ENCODE measurements around the gene AUTS2. TPM values are rescaled to one million over a fixed set of nuclear protein-coding genes. Genes with fewer than 3 reads are reported as not detected.

Gene AUTS2
- total and polyA plus RNA-seq, 4 donors, result 4.9 to 24.4 (median 7.0) TPM

GRCh38 chr7:69823151-69823744 lies 225.0 kb downstream of the AUTS2 start:
- DNase-seq (ENCODE audit: low spot score), result no peak
- Histone ChIP-seq H3K9me3 (ENCODE audit: control insufficient read depth in 4 of 4, low read length in 3 of 4) (no peaks in the 10 kb centered on the region), H3K4me3 (ENCODE audit: low read depth in 1 of 3, low read length in 3 of 3) (no peak overlapping the region), H3K27me3 (ENCODE audit: control insufficient read depth in 4 of 4, insufficient read depth in 4 of 4, low read length in 3 of 4) (no peaks in the 10 kb centered on the region), H3K36me3 (ENCODE audit: control insufficient read depth in 4 of 4, insufficient read depth in 3 of 4, low read depth in 1 of 4, low read length in 3 of 4) (no peaks in the 10 kb centered on the region), H3K27ac (ENCODE audit: low read depth in 1 of 2, low read length in 2 of 2) (no peak overlapping the region), H3K4me1 (ENCODE audit: control insufficient read depth in 4 of 4, insufficient read depth in 4 of 4, low read length in 3 of 4) (no peaks in the 10 kb centered on the region), H3K9ac (ENCODE audit: low read depth in 1 of 2, low read length in 2 of 2) (no peak overlapping the region)
- WGBS, result 88% methylated on average over 6 of the region's 6 CpGs
- TF ChIP-seq RAD21 (IDR thresholded peaks at IDR 0.05) (no peak), FOXA2 (IDR thresholded peaks at IDR 0.05) (no peak), GABPA (IDR thresholded peaks at IDR 0.05 in 1 of 2, conservative IDR thresholded peaks at IDR 0.05 in 1 of 2) (no peak), ZBTB33 (IDR thresholded peaks at IDR 0.05) (no peak)

DNA sequence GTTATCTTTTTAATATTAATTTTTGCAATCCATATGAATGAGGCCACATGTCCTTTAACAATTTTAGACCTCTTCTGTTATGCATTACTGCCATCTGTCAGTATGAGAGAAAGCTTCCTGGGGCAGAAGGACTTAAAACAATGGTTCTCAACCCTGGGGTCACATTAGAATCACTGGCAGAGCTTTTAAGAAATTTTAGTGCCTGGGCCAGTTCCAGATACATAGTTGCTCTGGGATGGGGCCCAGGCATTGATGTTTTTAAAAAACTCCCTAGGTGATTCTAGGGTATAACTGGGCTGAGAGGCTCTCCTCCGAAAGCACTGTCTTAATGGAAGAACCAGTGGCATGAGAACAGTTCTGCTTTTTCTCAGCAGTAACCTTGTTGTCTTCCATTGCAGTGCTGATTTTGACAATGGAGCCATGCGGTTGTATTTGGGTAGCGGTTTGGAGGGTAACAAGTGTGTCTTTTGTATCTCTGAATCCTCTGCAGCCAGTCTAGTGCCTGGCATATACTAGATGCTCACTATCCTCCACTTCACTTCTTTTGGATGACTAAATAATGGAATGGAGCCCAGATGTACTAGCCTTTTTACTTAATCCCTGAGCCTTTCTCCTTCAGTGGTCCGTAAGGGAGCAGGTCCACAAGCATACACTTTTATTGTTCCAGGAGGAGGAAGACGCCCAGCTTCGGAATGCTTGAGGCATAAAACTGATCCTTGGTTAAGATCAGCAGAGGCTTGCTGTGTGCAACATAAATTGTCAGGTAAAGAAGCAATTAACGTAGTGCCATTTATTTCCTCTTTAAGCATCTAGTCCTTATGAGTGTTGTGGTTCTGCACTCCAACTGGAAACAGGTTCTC lies 227.1 kb downstream of the AUTS2 start:
- 93% methylated on average over 7 of the region's 7 CpGs for WGBS
- no peak overlapping the region for H3K9ac ChIP-seq (ENCODE audit: low read depth in 1 of 2, low read length in 2 of 2)
- H3K4me3 ChIP-seq (ENCODE audit: low read depth in 1 of 3, low read length in 3 of 3), result no peak overlapping the region
- no peak overlapping the region for H3K27ac ChIP-seq (ENCODE audit: low read depth in 1 of 2, low read length in 2 of 2)
- no peaks in the 10 kb centered on the region for H3K27me3 ChIP-seq (ENCODE audit: control insufficient read depth in 4 of 4, insufficient read depth in 4 of 4, low read length in 3 of 4)
- H3K9me3 ChIP-seq (ENCODE audit: control insufficient read depth in 4 of 4, low read length in 3 of 4), result peaks cover 0 to 3% (median 0%) of the 10 kb centered on the region in 4 donors
- TF ChIP-seq RAD21 (IDR thresholded peaks at IDR 0.05), result peak in 1 of 2 donors; percentile 17
- TF ChIP-seq, protein P1, sequence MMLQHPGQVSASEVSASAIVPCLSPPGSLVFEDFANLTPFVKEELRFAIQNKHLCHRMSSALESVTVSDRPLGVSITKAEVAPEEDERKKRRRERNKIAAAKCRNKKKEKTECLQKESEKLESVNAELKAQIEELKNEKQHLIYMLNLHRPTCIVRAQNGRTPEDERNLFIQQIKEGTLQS (IDR thresholded peaks at IDR 0.05), result no peak
- no peaks in the 10 kb centered on the region for H3K4me1 ChIP-seq (ENCODE audit: control insufficient read depth in 4 of 4, insufficient read depth in 4 of 4, low read length in 3 of 4)
- no peaks in the 10 kb centered on the region for H3K36me3 ChIP-seq (ENCODE audit: control insufficient read depth in 4 of 4, insufficient read depth in 3 of 4, low read depth in 1 of 4, low read length in 3 of 4)
- no peak for DNase-seq (ENCODE audit: low spot score)

DNA sequence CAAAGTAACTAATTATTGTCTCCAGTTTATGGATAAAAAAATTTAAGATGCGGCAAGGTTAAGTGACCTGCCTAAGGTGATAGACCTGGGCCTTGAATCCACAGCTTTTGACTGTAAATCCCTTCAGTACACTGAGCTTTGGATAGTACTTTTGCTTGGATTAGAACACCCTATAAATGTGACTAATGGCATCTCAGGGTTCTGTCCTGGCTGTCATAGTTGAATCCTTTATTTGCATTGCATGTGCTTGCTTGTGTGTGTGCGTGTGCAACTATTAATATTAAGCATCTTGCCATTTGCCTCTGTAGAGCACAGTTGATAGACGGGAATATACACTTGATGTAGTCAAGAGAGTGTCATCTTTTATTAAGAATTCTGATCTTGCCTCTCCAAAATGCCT lies 228.0 kb downstream of the AUTS2 start:
- no peak overlapping the region for H3K4me3 ChIP-seq (ENCODE audit: low read depth in 1 of 3, low read length in 3 of 3)
- H3K9me3 ChIP-seq (ENCODE audit: control insufficient read depth in 4 of 4, low read length in 3 of 4), result peaks cover 0 to 3% (median 0%) of the 10 kb centered on the region in 4 donors
- TF ChIP-seq GABPA (IDR thresholded peaks at IDR 0.05 in 1 of 2, conservative IDR thresholded peaks at IDR 0.05 in 1 of 2) (no peak), FOXA2 (IDR thresholded peaks at IDR 0.05) (no peak)
- no peak overlapping the region for H3K9ac ChIP-seq (ENCODE audit: low read depth in 1 of 2, low read length in 2 of 2)
- H3K27ac ChIP-seq (ENCODE audit: low read depth in 1 of 2, low read length in 2 of 2), result no peak overlapping the region
- no peak for DNase-seq (ENCODE audit: low spot score)
- H3K36me3 ChIP-seq (ENCODE audit: control insufficient read depth in 4 of 4, insufficient read depth in 3 of 4, low read depth in 1 of 4, low read length in 3 of 4), result no peaks in the 10 kb centered on the region
- no peaks in the 10 kb centered on the region for H3K27me3 ChIP-seq (ENCODE audit: control insufficient read depth in 4 of 4, insufficient read depth in 4 of 4, low read length in 3 of 4)
- 97% methylated on average over 3 of the region's 3 CpGs for whole genome bisulfite sequencing
- H3K4me1 ChIP-seq (ENCODE audit: control insufficient read depth in 4 of 4, insufficient read depth in 4 of 4, low read length in 3 of 4), result no peaks in the 10 kb centered on the region

GRCh38 chr7:69827140-69827539 lies 228.9 kb downstream of the AUTS2 start:
- H3K36me3 ChIP-seq (ENCODE audit: control insufficient read depth in 4 of 4, insufficient read depth in 3 of 4, low read depth in 1 of 4, low read length in 3 of 4), result no peaks in the 10 kb centered on the region
- peaks cover 0 to 3% (median 0%) of the 10 kb centered on the region in 4 donors for H3K9me3 ChIP-seq (ENCODE audit: control insufficient read depth in 4 of 4, low read length in 3 of 4)
- WGBS, result 95% methylated on average over 4 of the region's 4 CpGs
- no peak overlapping the region for H3K9ac ChIP-seq (ENCODE audit: low read depth in 1 of 2, low read length in 2 of 2)
- no peak for DNase-seq (ENCODE audit: low spot score)
- H3K4me3 ChIP-seq (ENCODE audit: low read depth in 1 of 3, low read length in 3 of 3), result no peak overlapping the region
- no peak overlapping the region for H3K27ac ChIP-seq (ENCODE audit: low read depth in 1 of 2, low read length in 2 of 2)
- no peaks in the 10 kb centered on the region for H3K4me1 ChIP-seq (ENCODE audit: control insufficient read depth in 4 of 4, insufficient read depth in 4 of 4, low read length in 3 of 4)
- TF ChIP-seq NR2F2 (IDR thresholded peaks at IDR 0.05), result no peak
- no peak for TF ChIP-seq EGR1 (IDR thresholded peaks at IDR 0.05; ENCODE audit: low read depth in 2 of 2)
- TF ChIP-seq, protein P2, sequence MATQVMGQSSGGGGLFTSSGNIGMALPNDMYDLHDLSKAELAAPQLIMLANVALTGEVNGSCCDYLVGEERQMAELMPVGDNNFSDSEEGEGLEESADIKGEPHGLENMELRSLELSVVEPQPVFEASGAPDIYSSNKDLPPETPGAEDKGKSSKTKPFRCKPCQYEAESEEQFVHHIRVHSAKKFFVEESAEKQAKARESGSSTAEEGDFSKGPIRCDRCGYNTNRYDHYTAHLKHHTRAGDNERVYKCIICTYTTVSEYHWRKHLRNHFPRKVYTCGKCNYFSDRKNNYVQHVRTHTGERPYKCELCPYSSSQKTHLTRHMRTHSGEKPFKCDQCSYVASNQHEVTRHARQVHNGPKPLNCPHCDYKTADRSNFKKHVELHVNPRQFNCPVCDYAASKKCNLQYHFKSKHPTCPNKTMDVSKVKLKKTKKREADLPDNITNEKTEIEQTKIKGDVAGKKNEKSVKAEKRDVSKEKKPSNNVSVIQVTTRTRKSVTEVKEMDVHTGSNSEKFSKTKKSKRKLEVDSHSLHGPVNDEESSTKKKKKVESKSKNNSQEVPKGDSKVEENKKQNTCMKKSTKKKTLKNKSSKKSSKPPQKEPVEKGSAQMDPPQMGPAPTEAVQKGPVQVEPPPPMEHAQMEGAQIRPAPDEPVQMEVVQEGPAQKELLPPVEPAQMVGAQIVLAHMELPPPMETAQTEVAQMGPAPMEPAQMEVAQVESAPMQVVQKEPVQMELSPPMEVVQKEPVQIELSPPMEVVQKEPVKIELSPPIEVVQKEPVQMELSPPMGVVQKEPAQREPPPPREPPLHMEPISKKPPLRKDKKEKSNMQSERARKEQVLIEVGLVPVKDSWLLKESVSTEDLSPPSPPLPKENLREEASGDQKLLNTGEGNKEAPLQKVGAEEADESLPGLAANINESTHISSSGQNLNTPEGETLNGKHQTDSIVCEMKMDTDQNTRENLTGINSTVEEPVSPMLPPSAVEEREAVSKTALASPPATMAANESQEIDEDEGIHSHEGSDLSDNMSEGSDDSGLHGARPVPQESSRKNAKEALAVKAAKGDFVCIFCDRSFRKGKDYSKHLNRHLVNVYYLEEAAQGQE (IDR thresholded peaks at IDR 0.05), result no peak
- TF ChIP-seq TAF1 (conservative IDR thresholded peaks at IDR 0.05), result no peak
- TF ChIP-seq RXRA (IDR thresholded peaks at IDR 0.05), result no peak
- TF ChIP-seq, protein P1 (IDR thresholded peaks at IDR 0.05), result no peak
- TF ChIP-seq RAD21 (IDR thresholded peaks at IDR 0.05), result no peak
- TF ChIP-seq, protein P3, sequence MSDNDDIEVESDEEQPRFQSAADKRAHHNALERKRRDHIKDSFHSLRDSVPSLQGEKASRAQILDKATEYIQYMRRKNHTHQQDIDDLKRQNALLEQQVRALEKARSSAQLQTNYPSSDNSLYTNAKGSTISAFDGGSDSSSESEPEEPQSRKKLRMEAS (IDR thresholded peaks at IDR 0.05), result no peak
- TF ChIP-seq SP1 (IDR thresholded peaks at IDR 0.05), result no peak
- no peaks in the 10 kb centered on the region for H3K27me3 ChIP-seq (ENCODE audit: control insufficient read depth in 4 of 4, insufficient read depth in 4 of 4, low read length in 3 of 4)
